ENCODE data around the gene NUBP2.

Gene NUBP2

GRCh38 chr16:1780677-1781072, 2.1 kb upstream of the NUBP2 start:
- Histone ChIP-seq H3K9me3 (ENCODE audit: control insufficient read depth, insufficient read depth, low read length) (no peaks in the 10 kb centered on the region), H3K36me3 (ENCODE audit: insufficient read depth, low read length) (no peaks in the 10 kb centered on the region; the same call in none of the 2 replicates), H3K9ac (ENCODE audit: low read depth, low read length) (no peak overlapping the region), H3K4me1 (ENCODE audit: insufficient read depth, low read length) (no peaks in the 10 kb centered on the region; the same call in 1 of the 2 replicates)

DNA sequence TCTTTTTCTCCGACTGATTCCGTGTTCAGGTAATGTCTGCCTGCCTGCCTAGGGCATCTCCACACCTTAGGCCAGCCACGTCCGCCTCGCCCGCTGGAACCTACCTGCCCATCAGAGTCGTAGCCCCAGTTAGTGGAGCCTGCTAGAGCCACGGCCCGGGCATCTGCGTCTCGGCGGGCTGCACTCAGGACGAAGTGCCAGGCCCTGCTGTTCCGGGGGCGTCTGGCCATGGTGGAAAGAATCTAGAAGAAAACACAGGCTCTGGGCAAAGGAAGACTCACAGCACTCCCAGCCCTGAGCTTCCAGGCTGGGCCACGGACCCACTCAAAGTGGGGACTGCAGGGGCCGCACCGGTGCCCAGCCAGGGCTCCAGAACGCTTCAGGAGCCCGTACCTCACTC, 1.5 kb upstream of the NUBP2 start:
- Histone ChIP-seq H3K4me1 (ENCODE audit: insufficient read depth, low read length) (no peaks in the 10 kb centered on the region; the same call in 1 of the 2 replicates), H3K9me3 (ENCODE audit: control insufficient read depth, insufficient read depth, low read length) (no peaks in the 10 kb centered on the region), H3K9ac (ENCODE audit: low read depth, low read length) (peak overlapping the region; percentile 61), H3K36me3 (ENCODE audit: insufficient read depth, low read length) (no peaks in the 10 kb centered on the region; the same call in none of the 2 replicates)

GRCh38 chr16:1781758-1782407, 877 bp upstream of the NUBP2 start:
- no peaks in the 10 kb centered on the region; the same call in none of the 2 replicates for H3K36me3 ChIP-seq (ENCODE audit: insufficient read depth, low read length)
- no peaks in the 10 kb centered on the region; the same call in 1 of the 2 replicates for H3K4me1 ChIP-seq (ENCODE audit: insufficient read depth, low read length)
- no peaks in the 10 kb centered on the region for H3K9me3 ChIP-seq (ENCODE audit: control insufficient read depth, insufficient read depth, low read length)
- H3K9ac ChIP-seq (ENCODE audit: low read depth, low read length), result peak overlapping the region; percentile 61

- H3K4me1 ChIP-seq (ENCODE audit: insufficient read depth, low read length), result no peaks in the 10 kb centered on the region; the same call in 1 of the 2 replicates
- H3K9ac ChIP-seq (ENCODE audit: low read depth, low read length), result no peak overlapping the region
- H3K9me3 ChIP-seq (ENCODE audit: control insufficient read depth, insufficient read depth, low read length), result no peaks in the 10 kb centered on the region
- H3K36me3 ChIP-seq (ENCODE audit: insufficient read depth, low read length), result no peaks in the 10 kb centered on the region
Measured at GRCh38 chr16:1784977-1785845, 2.5 kb downstream of the NUBP2 start.

DNA sequence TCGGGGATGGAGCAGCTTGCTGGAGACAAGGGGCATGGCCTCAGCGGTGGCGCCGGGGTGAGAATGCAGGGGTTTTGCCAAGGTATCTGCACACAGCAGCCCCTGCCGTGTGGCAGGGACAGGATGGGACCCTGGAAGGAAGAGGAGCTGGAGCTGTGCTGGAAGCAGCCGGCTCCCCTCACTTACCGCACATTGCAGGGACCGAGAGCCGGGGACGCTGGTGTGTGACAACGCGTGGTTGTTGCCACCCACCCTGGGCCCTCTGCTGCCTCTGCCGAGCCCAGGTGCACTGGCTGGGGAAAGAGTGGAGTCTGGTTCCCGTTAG, 3.0 kb downstream of the NUBP2 start:
- Histone ChIP-seq H3K9me3 (ENCODE audit: control insufficient read depth, insufficient read depth, low read length) (no peaks in the 10 kb centered on the region), H3K9ac (ENCODE audit: low read depth, low read length) (no peak overlapping the region), H3K4me1 (ENCODE audit: insufficient read depth, low read length) (no peaks in the 10 kb centered on the region; the same call in 1 of the 2 replicates), H3K36me3 (ENCODE audit: insufficient read depth, low read length) (no peaks in the 10 kb centered on the region)

GRCh38 chr16:1786242-1787055, 3.7 kb downstream of the NUBP2 start:
- Histone ChIP-seq H3K9ac (ENCODE audit: low read depth, low read length) (no peak overlapping the region), H3K9me3 (ENCODE audit: control insufficient read depth, insufficient read depth, low read length) (no peaks in the 10 kb centered on the region), H3K4me1 (ENCODE audit: insufficient read depth, low read length) (no peaks in the 10 kb centered on the region; the same call in 1 of the 2 replicates), H3K36me3 (ENCODE audit: insufficient read depth, low read length) (no peaks in the 10 kb centered on the region)

GRCh38 chr16:1787056-1787321, 4.2 kb downstream of the NUBP2 start:
- Histone ChIP-seq H3K9me3 (ENCODE audit: control insufficient read depth, insufficient read depth, low read length) (no peaks in the 10 kb centered on the region), H3K36me3 (ENCODE audit: insufficient read depth, low read length) (no peaks in the 10 kb centered on the region), H3K4me1 (ENCODE audit: insufficient read depth, low read length) (no peaks in the 10 kb centered on the region), H3K9ac (ENCODE audit: low read depth, low read length) (no peak overlapping the region)

DNA sequence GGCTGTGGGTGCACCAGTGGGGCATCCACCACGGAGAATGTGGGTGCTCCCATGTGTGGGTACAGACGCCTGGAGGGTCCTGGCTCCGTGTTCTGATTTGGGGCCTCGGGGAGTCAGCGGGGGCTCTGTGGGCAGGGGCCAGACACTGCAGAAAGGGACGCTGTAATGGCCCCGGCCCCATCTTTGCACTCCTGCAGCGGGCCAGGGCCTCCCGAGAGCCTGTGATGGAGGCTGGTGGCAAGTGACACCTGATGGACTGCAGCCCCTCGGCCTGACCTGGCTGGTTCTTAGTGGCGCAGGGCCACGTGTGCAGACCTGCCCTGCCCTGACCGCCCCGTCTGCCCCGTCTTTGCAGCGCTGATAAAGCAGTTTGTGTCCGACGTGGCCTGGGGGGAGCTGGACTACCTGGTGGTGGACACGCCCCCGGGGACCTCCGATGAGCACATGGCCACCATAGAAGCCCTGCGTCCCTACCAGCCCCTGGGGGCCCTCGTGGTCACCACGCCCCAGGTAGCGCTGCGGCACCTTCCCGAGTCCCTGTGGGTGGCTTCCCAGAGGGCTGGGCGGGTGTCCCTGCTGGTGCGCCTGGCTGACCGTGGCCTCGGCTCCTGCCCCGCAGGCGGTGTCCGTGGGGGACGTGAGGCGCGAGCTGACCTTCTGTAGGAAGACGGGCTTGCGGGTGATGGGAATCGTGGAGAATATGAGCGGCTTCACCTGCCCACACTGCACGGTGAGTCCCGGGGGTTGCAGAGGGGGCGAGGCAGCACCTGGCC, 4.7 kb downstream of the NUBP2 start:
- H3K9me3 ChIP-seq (ENCODE audit: control insufficient read depth, insufficient read depth, low read length), result no peaks in the 10 kb centered on the region
- no peaks in the 10 kb centered on the region for H3K36me3 ChIP-seq (ENCODE audit: insufficient read depth, low read length)
- no peak overlapping the region for H3K9ac ChIP-seq (ENCODE audit: low read depth, low read length)
- no peaks in the 10 kb centered on the region for H3K4me1 ChIP-seq (ENCODE audit: insufficient read depth, low read length)

DNA sequence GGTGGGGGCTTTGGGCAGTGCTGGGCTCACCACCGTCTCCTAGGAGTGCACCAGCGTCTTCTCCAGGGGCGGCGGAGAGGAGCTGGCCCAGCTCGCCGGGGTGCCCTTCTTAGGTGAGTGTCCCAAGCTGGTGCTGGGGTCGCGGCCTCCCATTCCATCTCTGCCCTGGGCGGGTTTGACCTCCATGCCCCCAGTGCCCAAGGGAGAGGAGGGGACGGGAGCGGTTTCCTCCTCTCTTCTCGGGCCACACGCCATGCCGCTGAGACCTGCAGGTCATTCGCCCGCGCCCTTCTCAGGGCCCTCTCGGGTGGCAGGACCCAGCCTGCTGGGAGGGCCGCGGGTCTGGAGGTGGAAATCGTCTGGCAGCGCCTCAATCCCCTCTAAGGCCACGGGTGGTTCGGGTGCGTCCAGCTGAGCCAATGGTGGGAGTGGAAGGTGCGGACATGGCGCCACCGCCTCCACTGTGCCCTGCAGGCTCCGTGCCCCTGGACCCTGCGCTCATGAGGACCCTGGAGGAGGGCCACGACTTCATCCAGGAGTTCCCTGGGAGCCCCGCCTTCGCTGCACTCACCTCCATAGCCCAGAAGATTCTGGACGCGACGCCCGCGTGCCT, 5.4 kb downstream of the NUBP2 start:
- no peak overlapping the region for H3K9ac ChIP-seq (ENCODE audit: low read depth, low read length)
- H3K4me1 ChIP-seq (ENCODE audit: insufficient read depth, low read length), result no peaks in the 10 kb centered on the region
- H3K36me3 ChIP-seq (ENCODE audit: insufficient read depth, low read length), result no peaks in the 10 kb centered on the region
- H3K9me3 ChIP-seq (ENCODE audit: control insufficient read depth, insufficient read depth, low read length), result no peaks in the 10 kb centered on the region

- Histone ChIP-seq H3K9ac (ENCODE audit: low read depth, low read length) (no peak overlapping the region), H3K9me3 (ENCODE audit: control insufficient read depth, insufficient read depth, low read length) (no peaks in the 10 kb centered on the region), H3K4me1 (ENCODE audit: insufficient read depth, low read length) (no peaks in the 10 kb centered on the region), H3K36me3 (ENCODE audit: insufficient read depth, low read length) (no peaks in the 10 kb centered on the region)
Measured at GRCh38 chr16:1788708-1789100, 5.9 kb downstream of the NUBP2 start.

DNA sequence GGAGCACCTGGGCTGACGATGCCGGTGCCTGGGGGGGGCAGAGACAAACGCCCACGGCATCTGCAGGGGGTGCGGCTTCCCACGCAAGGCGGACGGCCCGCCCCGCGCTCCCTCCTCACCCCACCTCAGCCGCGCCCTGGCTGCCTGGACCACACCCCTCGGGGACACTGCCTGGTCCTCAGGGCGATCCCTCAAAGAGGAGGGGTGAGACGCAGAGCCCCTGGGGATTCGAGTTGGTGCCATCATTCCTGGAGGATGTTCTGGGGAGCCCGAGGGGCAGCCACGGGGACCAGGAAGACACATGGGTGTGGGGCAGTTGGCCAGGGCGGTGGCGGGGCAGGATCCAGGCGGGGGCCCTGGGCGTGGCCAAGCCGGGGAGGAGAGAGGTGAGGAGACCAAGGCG, 6.9 kb downstream of the NUBP2 start:
- Histone ChIP-seq H3K9ac (ENCODE audit: low read depth, low read length) (no peak overlapping the region), H3K36me3 (ENCODE audit: insufficient read depth, low read length) (no peaks in the 10 kb centered on the region), H3K9me3 (ENCODE audit: control insufficient read depth, insufficient read depth, low read length) (no peaks in the 10 kb centered on the region), H3K4me1 (ENCODE audit: insufficient read depth, low read length) (no peaks in the 10 kb centered on the region)

GRCh38 chr16:1790261-1790610, 7.5 kb downstream of the NUBP2 start:
- no peaks in the 10 kb centered on the region for H3K9me3 ChIP-seq (ENCODE audit: control insufficient read depth, insufficient read depth, low read length)
- H3K36me3 ChIP-seq (ENCODE audit: insufficient read depth, low read length), result no peaks in the 10 kb centered on the region
- no peak overlapping the region for H3K9ac ChIP-seq (ENCODE audit: low read depth, low read length)
- no peaks in the 10 kb centered on the region for H3K4me1 ChIP-seq (ENCODE audit: insufficient read depth, low read length)

DNA sequence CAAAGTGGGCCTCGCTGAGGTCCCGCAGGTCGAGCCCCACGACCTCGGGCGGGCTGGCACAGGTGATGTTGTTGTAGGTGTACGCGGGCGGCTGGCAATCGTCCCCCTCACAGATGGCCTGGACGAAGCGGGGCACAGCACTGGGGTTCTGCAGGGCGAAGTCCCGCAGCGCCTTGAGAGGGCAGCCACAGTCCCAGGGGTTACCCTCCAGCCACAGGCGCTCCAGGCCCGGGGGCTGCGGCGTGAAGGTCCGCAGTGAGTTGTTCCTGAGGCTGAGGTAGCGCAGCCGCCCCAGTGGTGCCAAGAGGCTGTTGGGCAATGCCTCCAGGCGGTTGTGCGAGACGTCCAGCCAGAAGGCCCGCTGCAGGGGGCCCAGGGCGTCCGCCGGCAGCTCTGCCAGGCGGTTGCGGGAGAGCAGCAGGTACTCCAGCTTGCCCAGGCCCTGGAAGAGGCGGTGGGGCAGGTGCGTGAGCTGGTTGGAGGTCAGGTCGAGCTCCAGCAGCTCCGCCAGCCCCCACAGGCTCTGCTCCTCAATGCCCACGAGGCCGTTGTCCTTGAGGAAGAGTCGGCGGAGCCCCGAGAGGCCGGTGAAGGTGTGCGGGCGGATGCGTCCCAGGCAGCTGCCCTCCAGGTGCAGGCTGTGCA, 8.0 kb downstream of the NUBP2 start:
- no peaks in the 10 kb centered on the region for H3K9me3 ChIP-seq (ENCODE audit: control insufficient read depth, insufficient read depth, low read length)
- H3K9ac ChIP-seq (ENCODE audit: low read depth, low read length), result no peak overlapping the region
- no peaks in the 10 kb centered on the region for H3K4me1 ChIP-seq (ENCODE audit: insufficient read depth, low read length)
- no peaks in the 10 kb centered on the region for H3K36me3 ChIP-seq (ENCODE audit: insufficient read depth, low read length)

Measured in ES-I3 (cell line).